Measurements from ENCODE around the gene KCNK7.

- TF ChIP-seq POLR2AphosphoS5 (IDR thresholded peaks at IDR 0.05; ENCODE audit: low read depth, low read length) (no peak), CTCF (IDR thresholded peaks at IDR 0.05) (no peak), TCF7L2 (IDR thresholded peaks at IDR 0.05; ENCODE audit: low read depth, low read length) (no peak), REST (IDR thresholded peaks at IDR 0.05; ENCODE audit: insufficient read depth in 1 of 2, low read depth in 2 of 2, low read length in 1 of 2) (no peak), SIN3A (IDR thresholded peaks at IDR 0.05; ENCODE audit: borderline replicate concordance, insufficient read depth, low read depth, low read length) (no peak)
These were observed 35.6 kb downstream of the KCNK7 start for GRCh38 chr11:65559951-65560537.

Data from Panc1 (cell line).